Measurements from ENCODE around the gene TUG1.

- TF ChIP-seq POLR2A (IDR thresholded peaks at IDR 0.05) = no peak
- no peak for TF ChIP-seq CTCF (IDR thresholded peaks at IDR 0.05)
Observed at GRCh38 chr22:30978304-30978962, 9.4 kb downstream of the TUG1 start.

Data from heart left ventricle (tissue), 13 donors.